LHCN-M2 (cell line): ENCODE results near the gene SNTG2. TPM values are rescaled to one million over a fixed set of nuclear protein-coding genes. Genes with fewer than 3 reads are reported as not detected.
A peak's percentile ranks its signal among the peaks of the same experiment; 100 is the strongest.

ENCODE experiments used
- DNase-seq: peaks from one replicate; pipeline ENCODE4 v3.0.0-alpha.2; 2012; ENCODE audit warnings: low read depth
- total RNA-seq: library from RNA; depleted of rRNA; stranded (reverse); fragments of >200 nt; gene quantifications from 2 replicates; pipeline ENCODE4 v1.2.3, GENCODE V29; 2014

The SNTG2 gene
- total RNA-seq, 1 experiment from 2014 or later: not detected

GRCh38 chr2:1231466-1232063 is 280.9 kb downstream of the SNTG2 start:
- no peak for DNase-seq

- DNase-seq: no peak
Measured at GRCh38 chr2:1233281-1233680, 282.6 kb downstream of the SNTG2 start.

GRCh38 chr2:1234731-1235308 is 284.2 kb downstream of the SNTG2 start:
- DNase-seq: peak; percentile 2

- no peak for DNase-seq
Measured at GRCh38 chr2:1235806-1236205, 285.2 kb downstream of the SNTG2 start.

- DNase-seq: no peak
Measured at GRCh38 chr2:1236606-1237005, 286.0 kb downstream of the SNTG2 start.

- no peak for DNase-seq
Measured at GRCh38 chr2:1237783-1238182, 287.1 kb downstream of the SNTG2 start.

- DNase-seq: no peak
Measured at GRCh38 chr2:1238598-1239138, 288.0 kb downstream of the SNTG2 start.

GRCh38 chr2:1245193-1245592 is 294.5 kb downstream of the SNTG2 start:
- no peak for DNase-seq

- no peak for DNase-seq
Measured at GRCh38 chr2:1246239-1246638, 295.6 kb downstream of the SNTG2 start.

- DNase-seq: no peak
Measured at GRCh38 chr2:1246991-1247390, 296.3 kb downstream of the SNTG2 start.

- no peak for DNase-seq
Measured at GRCh38 chr2:1248187-1248586, 297.5 kb downstream of the SNTG2 start.

GRCh38 chr2:1249897-1250687 is 299.4 kb downstream of the SNTG2 start:
- no peak for DNase-seq

- no peak for DNase-seq
Measured at GRCh38 chr2:1251520-1251919, 300.9 kb downstream of the SNTG2 start.

GRCh38 chr2:1253629-1254028 is 303.0 kb downstream of the SNTG2 start:
- DNase-seq: no peak

GRCh38 chr2:1254662-1255343 is 304.2 kb downstream of the SNTG2 start:
- DNase-seq: no peak

- DNase-seq: no peak
Measured at GRCh38 chr2:1256632-1257324, 306.1 kb downstream of the SNTG2 start.

GRCh38 chr2:1257334-1257733 is 306.7 kb downstream of the SNTG2 start:
- no peak for DNase-seq

GRCh38 chr2:1259746-1260145 is 309.1 kb downstream of the SNTG2 start:
- DNase-seq: no peak

GRCh38 chr2:1262609-1263008 is 312.0 kb downstream of the SNTG2 start:
- DNase-seq: no peak

GRCh38 chr2:1265454-1265853 is 314.8 kb downstream of the SNTG2 start:
- DNase-seq: no peak

GRCh38 chr2:1266351-1266750 is 315.7 kb downstream of the SNTG2 start:
- no peak for DNase-seq
